Smooth muscle cell (in vitro differentiated cells): Measurements from ENCODE around the gene KMT2B. TPM values are rescaled to one million over a fixed set of nuclear protein-coding genes. Genes with fewer than 3 reads are reported as not detected.

ENCODE experiments used
- DNase-seq: peaks from one replicate; lab custom pipeline; 2025; ENCODE audit not compliant: unreplicated experiment; lab: John Stamatoyannopoulos, UW
- H2AFZ ChIP-seq: fragments of 200-600 bp; sonication (generic); 2 replicates; pipeline ENCODE4 v1.6.0; 2016; ENCODE audit warnings: antibody characterized with exemption, low read depth, mild to moderate bottlenecking
- H3F3A ChIP-seq: fragments of 200-600 bp; sonication (generic); 2 replicates; pipeline ENCODE4 v1.6.0; 2017; ENCODE audit warnings: antibody characterized with exemption, low read depth
- H3K27ac ChIP-seq: fragments of 200-600 bp; sonication (generic); 2 replicates; pipeline ENCODE4 v1.5.1; 2016; ENCODE audit warnings: low read depth, mild to moderate bottlenecking
- H3K27me3 ChIP-seq: fragments of 200-600 bp; sonication (generic); 2 replicates; pipeline ENCODE4 v1.6.1; 2016; ENCODE audit warnings: low read depth, mild to moderate bottlenecking
- H3K36me3 ChIP-seq: fragments of 200-600 bp; sonication (generic); 2 replicates; pipeline ENCODE4 v1.5.1; 2016; ENCODE audit warnings: low read depth
- H3K4me1 ChIP-seq: fragments of 200-600 bp; sonication (generic); 2 replicates; pipeline ENCODE4 v1.5.1; 2016; ENCODE audit warnings: low read depth
- H3K4me2 ChIP-seq: fragments of 200-600 bp; sonication (generic); 2 replicates; pipeline ENCODE4 v1.6.0; 2016; ENCODE audit warnings: mild to moderate bottlenecking
- H3K4me3 ChIP-seq: fragments of 200-600 bp; sonication (generic); 2 replicates; pipeline ENCODE4 v1.5.1; 2016; ENCODE audit warnings: mild to moderate bottlenecking
- H3K79me2 ChIP-seq: fragments of 200-600 bp; sonication (generic); 2 replicates; pipeline ENCODE4 v1.6.0; 2016; ENCODE audit warnings: low read depth, mild to moderate bottlenecking
- H3K9ac ChIP-seq: fragments of 200-600 bp; sonication (generic); 2 replicates; pipeline ENCODE4 v1.6.0; 2016; ENCODE audit warnings: low read depth
- H3K9me3 ChIP-seq: fragments of 200-600 bp; sonication (generic); replicated peaks from 2 replicates; pipeline ENCODE4 v1.5.1; 2016; ENCODE audit warnings: low read depth
- H4K20me1 ChIP-seq: fragments of 200-600 bp; sonication (generic); 2 replicates; pipeline ENCODE4 v1.6.0; 2016; ENCODE audit warnings: low read depth
- CTCF ChIP-seq: fragments of 200-600 bp; sonication (generic); IDR thresholded peaks from 2 replicates; pipeline ENCODE4 v1.5.1; 2017; ENCODE audit warnings: borderline replicate concordance, mild to moderate bottlenecking, antibody characterized with exemption; ENCODE audit not compliant: insufficient read depth, poor library complexity, severe bottlenecking
- WGBS: methylation state at CpG from one replicate; pipeline ENCODE4 v1.1.7; 2016; ENCODE audit warnings: low lambda C conversion rate; 5-methylcytosine and 5-hydroxymethylcytosine counted together
- polyA plus RNA-seq: library from polyadenylated mRNA; unstranded; fragments of >200 nt; fragmentation: Nextera tagmentation; extraction: Ambion mirVana; gene quantifications from 2 replicates; pipeline ENCODE4 v1.2.1, GENCODE V29; 2016
- total RNA-seq: library from RNA; depleted of rRNA; stranded (reverse); fragments of >200 nt; gene quantifications from 2 replicates; pipeline ENCODE4 v1.2.3, GENCODE V29; 2014

KMT2B gene
- total and polyA plus RNA-seq, 2 experiments from 2014 or later: 8.8 to 31.1 TPM

GRCh38 chr19:35757231-35757748, 39.5 kb downstream of the KMT2B start:
- peak overlapping the region; percentile 99 for H3K27ac ChIP-seq

GRCh38 chr19:35757749-35758608, 40.2 kb downstream of the KMT2B start, which contains the start of gene PROSER3:
Gene PROSER3 (plus strand): TSS chr19:35758176. CDS start chr19:35758216, 40 bp downstream.
- peak; percentile 85 for DNase-seq
- peak within 1 kb of the TSS; percentile 69 for H3K4me3 ChIP-seq
- H3K36me3 ChIP-seq: peaks cover 4% of the 10 kb centered on the region
- under 1% methylated on average over 49 of the region's 53 CpGs for WGBS
- H4K20me1 ChIP-seq: peaks cover 20% of the 10 kb centered on the region
- H3K9me3 ChIP-seq: no peaks in the 10 kb centered on the region
- H3K79me2 ChIP-seq: peaks cover 29% of the 10 kb centered on the region
- peak within 1 kb of the TSS; percentile 99 for H3K27ac ChIP-seq
- peaks cover 28% of the 10 kb centered on the region for H3K4me1 ChIP-seq
- peak within 1 kb of the TSS; percentile 86 for H3K4me2 ChIP-seq
- TF ChIP-seq CTCF: no peak
- peak within 1 kb of the TSS; percentile 92 for H3K9ac ChIP-seq
- peaks cover 27% of the 10 kb centered on the region for H3F3A ChIP-seq
- peak within 1 kb of the TSS; percentile 39 for H2AFZ ChIP-seq
- no peaks in the 10 kb centered on the region for H3K27me3 ChIP-seq

More at GRCh38 chr19:35757231-35757748, 39.5 kb downstream of the KMT2B start:
- no peaks in the 10 kb centered on the region for H3K27me3 ChIP-seq
- H3K9me3 ChIP-seq: no peaks in the 10 kb centered on the region
- no peak for TF ChIP-seq CTCF
- peaks cover 4% of the 10 kb centered on the region for H3K36me3 ChIP-seq
- under 1% methylated on average over 19 of the region's 19 CpGs for WGBS
- peak; percentile 82 for DNase-seq
- H3K9ac ChIP-seq: peak overlapping the region; percentile 91
- H3K4me1 ChIP-seq: peaks cover 28% of the 10 kb centered on the region
- H3K4me2 ChIP-seq: peak overlapping the region; percentile 86
- peaks cover 20% of the 10 kb centered on the region for H4K20me1 ChIP-seq
- no peak overlapping the region for H2AFZ ChIP-seq
- H3F3A ChIP-seq: peaks cover 27% of the 10 kb centered on the region
- H3K4me3 ChIP-seq: peak overlapping the region; percentile 69
- peaks cover 29% of the 10 kb centered on the region for H3K79me2 ChIP-seq

- Histone ChIP-seq H3K4me1 (peaks cover 28% of the 10 kb centered on the region), H3K4me3 (no peak overlapping the region), H3K4me2 (peak overlapping the region; percentile 86), H3K27me3 (no peaks in the 10 kb centered on the region), H3K79me2 (peaks cover 29% of the 10 kb centered on the region), H3K27ac (no peak overlapping the region), H3K9me3 (no peaks in the 10 kb centered on the region), H3F3A (peaks cover 19% of the 10 kb centered on the region), H2AFZ (no peak overlapping the region), H3K36me3 (peaks cover 4% of the 10 kb centered on the region), H3K9ac (no peak overlapping the region), H4K20me1 (peaks cover 17% of the 10 kb centered on the region)
- DNase-seq: no peak
- no peak for TF ChIP-seq CTCF
- 89% methylated on average over 2 of the region's 2 CpGs for WGBS
These were observed 41.9 kb downstream of the KMT2B start for GRCh38 chr19:35759697-35760096.
